ENCODE measurements around the gene CFAP73.

CFAP73 gene

GRCh38 chr12:113167868-113168267, 18.3 kb downstream of the CFAP73 start:
- no peak for DNase-seq

GRCh38 chr12:113169697-113170096, 20.2 kb downstream of the CFAP73 start:
- no peak for DNase-seq

GRCh38 chr12:113170457-113170856, 20.9 kb downstream of the CFAP73 start:
- DNase-seq = no peak

GRCh38 chr12:113170926-113171325, 21.4 kb downstream of the CFAP73 start:
- DNase-seq = no peak

GRCh38 chr12:113171543-113171942, 22.0 kb downstream of the CFAP73 start:
- DNase-seq = no peak

GRCh38 chr12:113172185-113172584, 22.7 kb downstream of the CFAP73 start:
- DNase-seq = no peak

- DNase-seq = no peak
These were observed 23.7 kb downstream of the CFAP73 start for GRCh38 chr12:113173081-113173698.

GRCh38 chr12:113174461-113175384, 25.2 kb downstream of the CFAP73 start:
- peak; percentile 81 for DNase-seq

- no peak for DNase-seq
These were observed 29.5 kb downstream of the CFAP73 start for GRCh38 chr12:113179023-113179422.

- DNase-seq = no peak
These were observed 30.8 kb downstream of the CFAP73 start for GRCh38 chr12:113180333-113180732.

- no peak for DNase-seq
These were observed 32.5 kb downstream of the CFAP73 start for GRCh38 chr12:113181975-113182374.

- DNase-seq = no peak
These were observed 33.6 kb downstream of the CFAP73 start for GRCh38 chr12:113183030-113183589.

- DNase-seq = no peak
These were observed 34.8 kb downstream of the CFAP73 start for GRCh38 chr12:113184098-113184899.

GRCh38 chr12:113184900-113185179, 35.3 kb downstream of the CFAP73 start:
- peak; percentile 90 for DNase-seq

- peak; percentile 79 for DNase-seq
These were observed 35.9 kb downstream of the CFAP73 start, which contains the start of the genes DDX54 and RITA1 for GRCh38 chr12:113185180-113186032. TSS of gene DDX54 (minus strand) at chr12:113185478. CDS start at chr12:113185451, 27 bp downstream. TSS of gene RITA1 (plus strand) at chr12:113185721. CDS start at chr12:113186747, 1,026 bp downstream.

GRCh38 chr12:113186033-113186365, 36.5 kb downstream of the CFAP73 start:
- DNase-seq = no peak

GRCh38 chr12:113186666-113187325, 37.3 kb downstream of the CFAP73 start:
- DNase-seq = peak; percentile 13

GRCh38 chr12:113189361-113189760, 39.8 kb downstream of the CFAP73 start:
- no peak for DNase-seq

- DNase-seq = no peak
These were observed 41.2 kb downstream of the CFAP73 start for GRCh38 chr12:113190761-113191160.

GRCh38 chr12:113191227-113191626, 41.7 kb downstream of the CFAP73 start:
- DNase-seq = no peak

GRCh38 chr12:113194971-113195391, 45.5 kb downstream of the CFAP73 start:
- DNase-seq = no peak

- no peak for DNase-seq
These were observed 46.1 kb downstream of the CFAP73 start for GRCh38 chr12:113195598-113195997.

All from stimulated activated CD4-positive, alpha-beta T cell treated with anti-CD3 and anti-CD28 coated beads, Interleukin-1b, Interleukin-23, amount 100 ng/mL, for 48 hours (primary cell).